NCI-H524 (cell line): ENCODE measurements around the gene ETS2.

Experiments
- DNase-seq, 2 experiments: peaks; one replicate each; lab custom pipeline; 2025; lab: John Stamatoyannopoulos, UW

ETS2 gene

DNA sequence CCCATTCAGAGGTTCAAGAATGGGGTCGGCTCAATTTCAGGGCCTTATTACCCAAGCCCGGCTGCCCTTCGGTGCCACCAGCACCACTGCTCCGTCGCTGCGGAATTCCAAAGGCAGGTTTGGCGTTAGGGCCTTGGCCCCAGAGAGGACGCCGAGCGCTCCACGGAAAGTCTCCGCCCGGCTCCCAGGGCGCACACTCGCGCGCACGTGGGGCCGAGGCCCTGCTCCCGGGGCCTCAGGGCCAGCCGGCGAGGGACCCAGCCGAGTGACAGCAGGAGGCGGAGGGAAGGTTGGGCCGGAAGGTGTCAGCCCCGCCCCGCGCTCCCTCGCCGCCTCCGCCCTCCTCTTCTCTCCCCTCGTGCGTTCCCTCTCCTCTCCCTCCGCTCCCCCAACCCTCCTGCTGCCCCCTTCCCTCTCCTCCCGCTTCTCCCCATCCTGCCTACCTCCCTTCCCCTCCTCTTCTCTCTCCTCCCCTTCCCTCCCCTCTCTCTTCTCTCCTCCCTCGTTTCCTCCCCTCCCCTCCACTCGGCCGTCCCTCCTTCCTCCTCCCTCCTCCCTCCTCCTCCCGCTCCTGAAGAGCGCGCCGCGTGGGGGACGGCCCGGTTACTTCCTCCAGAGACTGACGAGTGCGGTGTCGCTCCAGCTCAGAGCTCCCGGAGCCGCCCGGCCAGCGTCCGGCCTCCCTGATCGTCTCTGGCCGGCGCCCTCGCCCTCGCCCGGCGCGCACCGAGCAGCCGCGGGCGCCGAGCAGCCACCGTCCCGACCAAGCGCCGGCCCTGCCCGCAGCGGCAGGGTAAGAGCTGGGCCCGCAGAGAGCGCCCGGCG lies at the start of gene ETS2:
Gene ETS2 (plus strand): TSS at position 602 of the 825 bp plus-strand sequence. CDS start 4,106 bp downstream, outside the sequence.
- DNase-seq, result peak; percentile 89 to 95

DNA sequence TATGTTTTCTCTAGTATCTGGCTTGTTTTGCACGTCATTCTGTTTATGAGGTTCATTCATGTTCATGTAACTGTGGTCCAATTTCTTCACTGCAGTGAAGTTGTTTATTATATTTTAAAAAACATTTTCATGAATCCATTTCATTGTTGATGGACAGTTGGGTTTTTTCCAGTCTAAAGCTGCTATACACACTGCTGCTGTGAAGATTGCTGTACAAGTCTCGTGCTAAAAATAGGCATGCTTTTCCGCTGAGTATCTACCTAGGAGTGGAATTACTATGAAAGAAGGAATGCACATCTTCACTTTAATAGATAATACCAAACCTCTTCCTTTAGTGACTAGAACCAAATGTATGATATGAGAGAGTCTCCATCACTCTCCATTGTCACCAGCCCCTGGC lies 49.0 kb upstream of the ETS2 start:
- no peak for DNase-seq

DNA sequence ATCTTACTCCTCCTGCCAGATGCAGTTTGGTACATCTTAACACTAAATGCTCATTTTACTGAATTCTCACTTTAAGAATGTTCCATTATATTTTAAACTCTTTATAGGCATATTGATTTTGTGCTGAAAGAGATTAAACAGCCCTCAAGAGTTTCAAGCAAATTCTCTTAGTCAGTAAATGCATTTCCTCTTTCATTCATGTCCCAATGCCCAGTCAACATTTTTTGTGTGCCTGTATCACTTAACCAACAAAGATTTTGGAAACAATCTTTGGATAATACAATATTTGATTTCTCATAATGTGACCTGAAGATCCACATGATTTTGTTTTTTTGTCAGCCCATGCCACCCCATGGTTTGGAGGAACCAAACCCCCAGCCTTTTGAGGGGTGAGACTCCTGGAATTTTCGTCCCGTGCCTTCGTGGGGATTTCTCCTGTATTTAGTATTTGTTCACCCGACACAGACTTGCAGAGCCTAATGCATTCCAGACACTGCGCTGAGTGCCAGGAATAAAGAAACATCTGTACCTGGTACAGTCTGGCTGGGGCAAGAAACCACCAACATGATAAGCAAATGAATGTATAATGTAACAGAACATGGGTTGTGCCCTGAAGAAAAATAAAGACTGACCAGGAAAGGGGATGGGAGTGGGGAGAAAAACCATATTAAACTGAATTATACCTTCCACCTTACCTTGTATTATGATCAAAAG lies 47.1 kb upstream of the ETS2 start:
- DNase-seq, result no peak

DNA sequence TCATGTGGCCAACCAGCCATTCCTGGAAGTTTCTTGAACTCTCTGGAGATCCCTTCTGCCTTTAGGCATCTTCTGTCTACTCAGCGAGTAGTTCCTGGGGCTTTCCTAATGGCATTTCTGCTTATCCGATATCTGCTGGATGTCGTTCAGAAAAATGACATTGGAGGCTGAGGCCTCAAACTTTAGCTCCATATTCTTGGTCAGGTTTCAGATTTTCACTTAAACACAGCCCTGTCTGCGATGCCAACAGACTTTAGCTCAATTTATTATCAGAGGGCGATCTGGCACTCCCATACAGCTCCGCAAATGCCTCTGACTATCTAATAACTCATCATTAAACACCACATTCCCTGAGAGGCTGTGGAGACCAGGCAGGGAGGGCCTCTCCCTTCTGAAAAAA lies 46.3 kb upstream of the ETS2 start:
- DNase-seq, result no peak

DNA sequence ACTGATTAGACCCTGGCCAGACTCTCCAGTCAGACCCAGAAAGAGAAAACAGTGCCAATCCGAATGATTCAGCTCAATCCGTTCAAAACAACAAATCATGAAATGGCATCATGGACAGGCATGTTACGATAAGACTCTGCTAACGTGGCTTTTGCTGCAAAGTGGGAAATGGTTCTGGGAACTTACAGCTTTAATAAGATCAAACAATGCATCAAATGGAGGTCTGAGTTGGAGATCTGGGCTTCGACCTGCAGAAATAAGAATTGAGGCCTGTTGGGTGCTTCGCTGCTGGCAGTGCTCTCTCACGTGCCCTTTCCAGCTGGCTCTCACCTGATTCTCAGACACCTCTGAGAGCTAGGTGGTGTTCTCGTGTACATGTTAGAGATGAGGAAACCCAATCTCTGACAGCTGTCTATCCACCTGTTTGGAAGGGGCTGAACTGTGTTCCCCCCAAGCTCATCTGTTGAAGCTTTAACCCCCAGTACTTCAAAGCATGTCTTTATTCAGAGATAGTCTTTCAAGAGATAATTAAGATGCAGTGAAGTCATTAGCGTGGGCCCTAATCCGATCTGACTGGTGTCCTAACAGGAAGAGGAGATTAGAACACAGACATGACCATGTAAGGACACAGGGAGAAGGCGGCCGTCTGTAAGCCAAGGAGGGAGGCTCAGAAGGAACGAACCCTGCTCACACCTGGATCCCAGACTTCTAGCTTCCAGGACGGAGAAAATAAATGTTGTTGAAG lies 45.5 kb upstream of the ETS2 start:
- DNase-seq, result peak; percentile 94 to 100

DNA sequence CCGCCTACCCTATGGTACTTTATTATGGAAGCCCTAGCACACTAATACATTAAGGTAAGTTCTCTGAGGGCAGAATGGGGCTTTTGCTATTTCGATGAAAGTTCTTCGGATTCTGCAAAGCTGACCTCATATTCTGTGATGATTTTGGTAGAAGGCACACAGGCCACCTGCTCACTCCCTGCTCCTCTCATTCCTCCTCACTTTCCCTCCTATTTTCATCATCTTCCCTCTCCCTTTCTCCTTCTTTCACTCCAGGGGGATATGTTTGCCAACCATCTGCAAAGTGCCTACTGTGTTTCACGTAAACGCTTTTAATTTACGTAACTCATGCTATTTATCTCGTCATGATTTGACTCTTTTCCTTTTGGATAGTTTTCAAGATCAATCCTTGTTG lies 45.0 kb upstream of the ETS2 start:
- DNase-seq, result no peak

DNA sequence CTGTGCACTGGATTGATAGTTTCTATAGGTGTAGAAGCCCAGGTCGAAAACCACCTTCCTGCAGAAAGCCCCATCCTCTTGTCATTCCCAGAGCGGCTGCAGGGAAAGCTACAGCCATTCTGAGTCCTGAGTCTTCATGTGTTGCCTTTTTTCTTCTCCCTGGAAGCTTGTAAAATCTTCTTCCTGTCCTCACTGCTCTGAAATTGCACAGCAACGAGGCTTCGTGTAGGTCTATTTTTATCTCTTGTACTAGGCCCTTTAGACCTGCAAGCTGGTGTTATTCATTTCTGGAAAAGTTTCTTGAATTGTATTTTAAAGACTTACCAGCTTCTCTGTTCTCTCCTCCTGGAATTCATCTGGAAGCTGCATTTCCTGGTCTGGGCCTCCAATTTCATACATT lies 44.2 kb upstream of the ETS2 start:
- no peak for DNase-seq

DNA sequence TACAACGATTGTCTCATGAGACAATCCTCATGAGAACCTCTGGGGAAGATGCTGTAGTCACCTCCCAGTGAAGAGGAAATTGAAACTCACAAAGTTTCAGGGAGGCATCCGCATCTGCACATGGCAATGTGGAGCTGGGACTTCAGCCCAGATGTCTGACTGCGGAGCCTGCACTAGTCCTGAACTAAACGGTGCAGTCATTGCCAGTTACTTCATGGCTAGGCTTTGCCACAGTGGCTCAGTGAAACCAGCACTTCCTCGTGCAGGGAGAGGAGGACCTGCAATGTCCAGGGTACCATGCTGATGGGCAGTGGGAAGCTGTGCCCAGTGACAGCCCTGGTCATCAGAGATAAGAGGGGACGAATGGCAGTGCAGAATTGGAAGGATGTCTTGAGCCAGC lies 40.7 kb upstream of the ETS2 start:
- no peak for DNase-seq

DNA sequence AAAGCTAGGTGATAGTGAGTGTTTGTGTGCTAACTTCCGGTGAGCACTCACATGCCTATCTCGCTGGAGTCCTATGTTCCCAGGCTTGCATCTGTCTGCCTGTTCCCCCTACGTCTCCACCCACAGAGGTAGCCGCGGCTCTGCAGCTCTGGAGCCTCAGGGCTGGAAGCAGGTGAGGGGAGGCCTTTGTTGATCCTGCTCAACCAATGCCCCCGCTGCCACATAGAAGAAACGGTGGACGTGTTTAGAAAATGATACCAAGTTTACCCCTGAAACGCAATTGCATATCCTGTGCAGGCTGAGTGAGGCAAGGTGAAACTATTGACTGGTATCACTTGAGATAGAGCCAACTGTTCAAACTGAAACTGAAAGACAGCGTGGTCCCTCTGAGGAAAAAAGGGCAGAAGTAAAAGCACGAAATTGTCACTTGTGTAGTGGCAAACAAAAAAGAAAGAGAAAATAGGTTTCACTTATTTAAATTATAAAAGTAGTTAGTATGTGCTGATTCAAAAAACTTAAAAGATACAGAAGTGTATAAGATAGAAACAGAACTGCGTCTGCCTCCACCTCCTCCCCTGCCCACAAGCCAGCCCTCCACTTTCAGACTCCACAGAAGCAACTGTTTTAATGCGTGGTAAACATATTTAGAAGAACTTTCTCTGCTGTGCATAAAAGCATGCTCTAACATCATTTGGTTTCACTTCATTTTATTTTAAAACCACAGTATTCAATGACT lies 38.6 kb upstream of the ETS2 start:
- DNase-seq, result no peak

DNA sequence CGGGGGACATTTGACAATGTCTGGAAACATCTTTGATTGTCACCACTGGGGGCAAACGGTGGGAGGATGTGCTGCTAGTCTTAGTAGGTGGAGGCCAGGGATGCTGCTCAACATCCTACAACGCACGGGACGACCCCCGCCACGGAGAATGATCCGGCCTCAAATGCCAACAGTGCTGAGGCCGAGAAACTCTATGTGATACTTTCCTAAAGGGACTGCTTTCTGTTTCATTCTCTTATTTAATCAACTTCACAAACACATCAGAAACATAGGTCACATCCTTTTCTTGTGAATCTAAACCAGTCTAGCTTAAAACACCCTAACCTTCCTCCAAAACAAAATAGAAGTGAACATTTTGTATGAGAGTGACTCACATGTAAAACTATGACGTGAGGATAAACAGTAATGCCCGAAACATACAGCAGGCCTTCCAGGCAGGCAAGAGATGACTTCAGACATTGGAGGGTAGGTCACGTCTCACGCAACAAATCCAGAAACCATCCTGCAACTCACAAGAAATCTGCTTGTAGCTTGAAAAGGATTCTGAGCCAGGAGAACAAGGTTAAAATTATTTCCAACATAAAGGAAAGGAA lies 37.2 kb upstream of the ETS2 start:
- DNase-seq, result no peak

DNA sequence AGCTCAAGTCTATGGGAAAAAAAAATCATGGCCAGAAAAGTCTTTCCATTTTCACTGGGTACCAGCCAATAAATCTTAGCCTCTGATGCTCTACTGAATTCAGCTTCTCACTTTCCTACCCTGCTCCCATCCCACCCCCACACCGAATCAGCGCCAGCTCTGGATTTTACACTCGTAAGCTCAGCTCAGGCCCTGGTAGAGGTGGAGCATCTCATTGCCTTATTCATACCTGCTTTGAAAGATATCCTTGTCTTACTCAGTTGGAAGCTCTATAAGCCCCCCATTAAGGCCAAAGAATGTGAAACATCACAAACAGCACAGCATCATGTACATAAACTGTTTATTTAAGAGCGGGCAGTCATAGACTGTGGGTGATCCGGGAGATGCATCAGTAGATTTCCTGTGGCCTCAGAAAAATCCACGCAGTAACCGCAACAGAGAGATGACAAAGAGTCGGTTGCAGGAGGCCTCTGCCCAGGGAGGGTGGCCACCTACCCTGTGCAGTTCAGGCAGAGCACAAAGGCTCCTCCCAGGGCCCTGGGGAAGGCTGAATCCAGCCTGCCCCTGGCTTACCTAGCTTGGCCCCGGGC lies 36.4 kb upstream of the ETS2 start:
- no peak for DNase-seq

DNA sequence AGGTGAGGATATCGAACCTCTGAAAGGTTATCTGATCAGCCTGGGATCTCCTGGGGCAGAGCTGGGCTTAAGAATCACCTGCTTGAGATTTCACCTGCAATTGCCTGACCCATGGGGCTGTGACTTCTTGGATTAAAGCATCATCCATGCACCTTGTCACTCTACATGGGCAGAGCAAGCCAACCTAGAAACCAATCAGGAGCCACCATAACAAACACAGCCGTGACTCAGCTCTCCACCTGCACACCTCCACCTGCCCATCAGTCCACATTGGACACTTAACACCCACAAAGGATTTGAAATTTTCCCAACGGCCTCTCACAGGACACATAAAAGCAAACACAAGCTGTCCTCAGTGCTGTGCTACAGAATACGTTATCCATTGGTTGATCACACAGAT lies 35.1 kb upstream of the ETS2 start:
- no peak for DNase-seq

DNA sequence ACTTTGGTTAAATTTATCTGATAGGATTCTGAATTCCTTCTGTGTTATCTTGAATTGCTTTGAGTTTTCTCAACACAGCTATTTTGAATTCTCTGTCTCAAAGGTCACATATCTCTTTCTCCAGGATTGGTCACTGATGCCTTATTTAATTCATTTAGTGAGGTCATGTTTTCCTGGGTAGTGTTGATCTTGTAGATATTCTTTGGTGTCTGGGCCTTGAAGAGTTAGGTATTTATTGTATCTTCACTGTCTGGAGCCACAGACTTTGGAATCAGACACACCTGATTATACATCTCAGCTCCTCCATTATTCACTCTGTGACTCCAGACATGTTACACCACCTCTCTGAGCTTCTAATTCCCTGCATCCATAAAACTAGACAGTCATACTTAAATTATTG lies 34.2 kb upstream of the ETS2 start:
- DNase-seq, result no peak

DNA sequence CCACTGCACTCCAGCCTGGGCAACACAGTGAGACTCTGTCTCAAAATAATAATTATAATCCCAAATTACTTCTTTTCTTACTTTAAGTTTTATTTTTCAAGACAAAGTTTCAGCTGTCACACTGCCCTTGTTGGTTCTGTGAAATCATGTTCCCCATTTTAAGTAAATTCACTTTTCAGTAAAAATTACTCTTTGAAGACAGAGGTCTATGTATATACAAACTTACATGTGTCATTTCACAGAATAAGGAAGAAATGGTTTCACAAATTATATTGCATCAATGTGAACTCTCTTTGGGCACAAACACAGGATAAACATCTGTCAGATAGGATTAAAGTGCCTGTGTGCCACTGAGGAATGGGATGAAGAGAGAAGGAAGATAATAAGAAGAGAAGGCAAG lies 33.1 kb upstream of the ETS2 start:
- no peak for DNase-seq

DNA sequence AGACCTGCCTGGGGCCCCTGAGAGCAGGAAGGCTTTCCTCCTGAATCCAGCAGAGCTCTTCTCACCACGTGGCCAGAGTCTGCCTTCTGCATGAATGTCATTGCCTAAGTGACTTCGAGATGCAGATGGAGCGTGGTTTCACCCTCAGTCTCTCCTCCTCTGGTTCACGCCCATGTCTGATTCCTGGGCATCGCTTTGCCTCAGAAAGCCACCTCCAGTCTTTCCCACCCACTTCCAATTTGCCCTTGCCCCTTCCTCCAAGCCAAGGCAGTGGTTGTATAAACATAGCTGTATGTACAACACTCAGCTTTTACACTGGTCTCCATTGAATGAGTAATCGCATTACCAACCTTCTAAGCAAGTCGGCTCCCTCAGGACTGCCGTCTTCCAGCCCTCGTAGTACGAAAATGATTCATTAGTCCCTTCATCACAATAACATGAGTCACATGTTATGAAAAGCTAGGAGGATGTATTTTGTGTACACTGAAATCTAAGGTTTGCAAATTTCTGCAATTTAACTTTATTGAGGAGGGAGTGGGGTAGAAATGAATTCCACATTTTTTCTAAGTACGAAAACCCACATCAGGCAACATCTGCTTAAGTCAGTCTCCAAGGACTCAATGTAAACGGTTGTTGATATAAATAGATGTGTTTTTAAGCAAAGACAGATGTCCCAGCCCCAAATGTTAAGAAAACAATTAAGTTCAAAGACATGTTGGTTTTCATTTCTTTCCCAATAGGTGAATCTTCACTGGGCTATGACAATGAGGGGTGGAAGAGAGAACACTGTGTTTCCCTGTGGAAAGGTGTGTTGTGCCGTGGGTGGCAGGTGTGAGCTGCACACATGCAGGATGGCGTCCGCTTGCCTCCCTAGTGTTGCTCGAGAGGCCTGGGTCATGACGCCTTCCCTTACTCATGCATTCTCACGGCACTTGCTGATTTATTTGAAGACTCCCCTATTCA lies 32.3 kb upstream of the ETS2 start:
- no peak for DNase-seq

DNA sequence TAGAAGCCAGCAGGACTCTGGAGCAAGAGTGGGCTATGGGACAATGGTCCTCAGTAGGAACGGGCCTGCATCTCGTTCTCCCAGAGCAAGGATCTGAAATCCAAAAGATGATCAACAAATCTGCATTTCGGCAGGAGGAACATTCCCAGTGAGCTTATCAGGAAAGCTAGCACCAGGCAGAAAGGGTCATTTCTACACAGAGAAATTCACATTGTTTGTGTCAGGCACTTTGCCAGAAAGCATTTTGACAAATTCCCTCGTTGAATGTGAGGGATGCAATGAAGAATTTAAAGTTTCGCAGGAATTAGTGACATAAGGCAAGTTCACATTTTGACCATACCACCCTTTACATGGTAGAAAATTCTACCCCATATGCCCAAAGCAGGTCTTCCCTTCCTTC lies 31.6 kb upstream of the ETS2 start:
- DNase-seq, result no peak

DNA sequence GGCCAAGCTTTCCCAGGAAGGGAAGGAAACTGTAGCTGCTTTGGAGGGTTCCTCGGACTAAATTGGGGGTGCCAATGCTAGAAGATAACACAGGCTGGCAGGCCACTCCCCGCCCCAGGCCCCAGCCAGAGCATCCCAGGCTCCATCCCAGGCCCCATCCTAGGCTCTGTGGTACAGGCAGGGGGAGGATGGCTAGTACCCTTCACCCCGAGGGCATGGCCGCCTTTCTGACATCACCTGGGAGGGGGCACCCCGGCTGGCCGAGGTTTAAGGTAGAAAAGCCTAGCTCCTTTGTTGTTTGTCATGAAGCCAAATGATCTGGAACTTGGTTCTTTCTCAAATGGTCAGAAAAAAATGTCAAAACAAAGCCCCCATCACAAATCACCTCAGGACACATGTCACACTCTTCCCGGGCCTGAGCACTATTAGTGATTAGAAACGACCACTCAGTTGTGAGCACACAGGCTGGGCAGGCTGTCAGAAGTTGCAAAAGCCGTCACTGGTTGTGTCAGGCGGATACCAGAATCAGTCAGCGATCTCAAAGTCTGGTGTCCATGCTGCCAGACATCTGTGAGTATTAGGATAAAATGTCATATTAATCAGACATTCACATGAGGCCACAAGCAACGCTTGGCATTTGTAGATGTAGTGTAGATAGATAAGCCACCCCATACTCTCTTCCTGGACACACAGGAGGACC lies 31.0 kb upstream of the ETS2 start:
- DNase-seq, result no peak

DNA sequence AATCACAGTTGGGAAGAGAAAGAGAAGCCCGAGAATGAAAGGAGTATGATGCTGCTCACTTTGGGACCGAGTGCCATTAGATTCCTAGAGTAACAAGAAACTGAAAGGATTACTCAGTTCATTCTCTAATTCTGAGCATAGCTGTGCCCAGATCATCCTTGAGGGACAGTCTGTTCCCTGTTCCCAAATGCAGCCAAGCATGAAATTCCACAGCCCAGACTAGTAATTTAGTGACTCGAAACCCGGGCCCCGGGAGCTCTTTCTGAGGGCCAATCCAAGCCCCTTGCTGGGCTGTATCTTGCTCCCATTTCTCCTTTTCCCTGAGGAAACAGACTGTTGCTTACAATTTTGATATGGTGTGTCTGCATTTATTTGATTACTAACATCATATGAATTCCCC lies 30.0 kb upstream of the ETS2 start:
- peak in 1 of 2 experiments; percentile 4 for DNase-seq

DNA sequence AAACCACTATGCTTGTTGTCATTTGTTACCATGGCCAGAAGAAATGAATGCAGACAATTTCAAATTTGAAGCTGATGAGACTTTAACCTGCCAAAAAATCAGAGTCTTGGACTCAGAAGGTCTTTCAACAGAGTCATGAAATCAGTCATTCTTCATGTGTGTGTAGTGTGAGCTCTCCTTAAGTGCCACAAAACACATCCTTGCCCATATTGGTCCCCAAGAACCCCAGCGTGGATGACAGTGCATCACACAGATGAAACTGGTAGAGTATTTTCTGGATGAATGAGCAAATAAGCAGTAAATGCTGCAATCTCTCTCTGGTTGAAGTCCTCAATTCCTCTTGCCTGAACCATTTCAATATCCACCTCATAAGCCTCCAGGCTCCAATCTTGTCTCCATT lies 28.7 kb upstream of the ETS2 start:
- no peak for DNase-seq

DNA sequence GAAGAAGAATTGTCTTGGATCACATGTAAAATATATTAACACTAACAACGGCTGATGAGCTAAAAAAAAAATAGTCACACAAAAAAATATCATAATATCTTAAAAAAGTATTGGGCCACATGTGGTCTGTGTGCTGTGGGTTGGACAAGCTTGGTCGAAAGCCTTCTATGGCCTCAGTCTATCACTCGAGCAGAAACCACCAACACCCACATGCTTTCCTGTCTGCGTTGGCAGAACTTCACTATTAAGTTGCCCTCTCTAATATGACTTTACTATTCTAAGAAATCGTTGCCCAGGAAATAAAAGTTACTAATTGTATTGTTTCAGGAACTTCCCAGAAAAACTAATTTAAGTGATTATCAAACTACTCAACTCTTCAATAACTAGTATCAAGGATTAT lies 28.2 kb upstream of the ETS2 start:
- DNase-seq, result no peak
